Measurements from ENCODE around the gene KRTAP10-2.

GRCh38 chr21:44578371-44579055 is 27.2 kb upstream of the KRTAP10-2 start:
- TF ChIP-seq CTCF (conservative IDR thresholded peaks at IDR 0.05), result no peak
- no peak for TF ChIP-seq EZH2 (IDR thresholded peaks at IDR 0.05; ENCODE audit: low read depth)
